Measurements from ENCODE around the gene VMP1.

VMP1 gene

GRCh38 chr17:59874376-59874775 is 166.9 kb downstream of the VMP1 start:
- no peak for DNase-seq

GRCh38 chr17:59876107-59876506 is 168.7 kb downstream of the VMP1 start:
- DNase-seq: no peak

- no peak for DNase-seq
Observed at GRCh38 chr17:59877965-59878364, 170.5 kb downstream of the VMP1 start.

GRCh38 chr17:59878624-59879023 is 171.2 kb downstream of the VMP1 start:
- no peak for DNase-seq

GRCh38 chr17:59884861-59885260 is 177.4 kb downstream of the VMP1 start:
- DNase-seq: no peak

GRCh38 chr17:59888145-59888750 is 180.8 kb downstream of the VMP1 start:
- no peak for DNase-seq

- DNase-seq: no peak
Observed at GRCh38 chr17:59890720-59891119, 183.3 kb downstream of the VMP1 start.

Data from stimulated activated naive CD4-positive, alpha-beta T cell treated with Interleukin-2 at 50 U/mL for 16 hours (primary cell).